NT2/D1 (cell line): ENCODE data around the gene MRC2.

Experiments used
- DNase-seq: peaks from one replicate; pipeline ENCODE4 v3.0.0-alpha.2; 2011; ENCODE audit warnings: low read depth, low spot score
- H3K27me3 ChIP-seq: 2 replicates; pipeline ENCODE4 v1.6.0; 2011; ENCODE audit warnings: mild to moderate bottlenecking; ENCODE audit not compliant: insufficient read length, insufficient read depth
- H3K36me3 ChIP-seq: 2 replicates; pipeline ENCODE4 v1.6.1; 2011; ENCODE audit warnings: mild to moderate bottlenecking, low read length, mixed read lengths; ENCODE audit not compliant: insufficient read depth, insufficient read length
- H3K4me1 ChIP-seq: 2 replicates; pipeline ENCODE4 v1.5.1; 2011; ENCODE audit not compliant: insufficient read depth, insufficient read length
- H3K4me3 ChIP-seq: 2 replicates; pipeline ENCODE4 v1.5.1; 2011; ENCODE audit warnings: low read depth; ENCODE audit not compliant: insufficient read length
- H3K9ac ChIP-seq: 2 replicates; pipeline ENCODE4 v1.6.0; 2011; ENCODE audit warnings: low read depth; ENCODE audit not compliant: insufficient read length
- H3K9me3 ChIP-seq: 2 replicates; pipeline ENCODE4 v1.5.1; 2011; ENCODE audit warnings: mild to moderate bottlenecking, low read length; ENCODE audit not compliant: insufficient read depth
- SUZ12 ChIP-seq: IDR thresholded peaks from 2 replicates; pipeline ENCODE4 v1.6.1; 2011; ENCODE audit not compliant: insufficient read length, insufficient read depth; ENCODE audit errors: extremely low read depth
- YY1 ChIP-seq: IDR thresholded peaks from 2 replicates; pipeline ENCODE4 v1.6.1; 2011; ENCODE audit not compliant: insufficient read length, insufficient read depth
- ZNF274 ChIP-seq: IDR thresholded peaks from 2 replicates; pipeline ENCODE4 v1.6.1; 2011; ENCODE audit warnings: mild to moderate bottlenecking, low read depth, low read length

MRC2 gene

GRCh38 chr17:62738281-62738680 lies 110.8 kb downstream of the MRC2 start:
- no peak for TF ChIP-seq YY1

GRCh38 chr17:62739645-62740388 lies 112.3 kb downstream of the MRC2 start:
- Histone ChIP-seq H3K4me1 (no peaks in the 10 kb centered on the region), H3K9ac (no peak overlapping the region), H3K9me3 (no peaks in the 10 kb centered on the region), H3K4me3 (no peak overlapping the region), H3K36me3 (no peaks in the 10 kb centered on the region), H3K27me3 (no peaks in the 10 kb centered on the region)
- no peak for TF ChIP-seq ZNF274
- no peak for TF ChIP-seq YY1
- no peak for TF ChIP-seq SUZ12
- DNase-seq = no peak

More at GRCh38 chr17:62738281-62738680, 110.8 kb downstream of the MRC2 start:
- Histone ChIP-seq H3K36me3 (no peaks in the 10 kb centered on the region), H3K9me3 (no peaks in the 10 kb centered on the region), H3K4me1 (no peaks in the 10 kb centered on the region), H3K4me3 (no peak overlapping the region), H3K9ac (no peak overlapping the region), H3K27me3 (no peaks in the 10 kb centered on the region)
- no peak for DNase-seq

GRCh38 chr17:62741290-62741689 lies 113.8 kb downstream of the MRC2 start:
- Histone ChIP-seq H3K9me3 (no peaks in the 10 kb centered on the region), H3K4me1 (no peaks in the 10 kb centered on the region), H3K36me3 (no peaks in the 10 kb centered on the region), H3K4me3 (no peak overlapping the region), H3K9ac (no peak overlapping the region), H3K27me3 (no peaks in the 10 kb centered on the region)
- DNase-seq = no peak
- TF ChIP-seq ZNF274 = no peak
- no peak for TF ChIP-seq SUZ12
- TF ChIP-seq YY1 = no peak
